Endothelial cell of umbilical vein (primary cell): ENCODE measurements around the gene MAEA.

Experiments used
- CTCF ChIP-seq, 2 donors: IDR thresholded peaks; 1 replicate in 1 of 2; 2 replicates in 1 of 2; pipeline ENCODE4 v1.5.1; 2011; ENCODE audit warnings: low read length in 2 of 2, mild to moderate bottlenecking in 2 of 2, moderate library complexity in 2 of 2, control low read depth in 1 of 2, inconsistent platforms in 1 of 2, low read depth in 1 of 2; ENCODE audit not compliant: insufficient read depth in 1 of 2; ENCODE audit errors: extremely low read depth in 1 of 2
- EZH2 ChIP-seq: IDR thresholded peaks from 2 replicates; pipeline ENCODE4 v1.6.1; 2012; ENCODE audit warnings: borderline replicate concordance, low read depth, mild to moderate bottlenecking, moderate library complexity, low read length, inconsistent platforms; ENCODE audit not compliant: severe bottlenecking
- MAX ChIP-seq: IDR thresholded peaks from 2 replicates; pipeline ENCODE4 v1.6.1; 2011; ENCODE audit not compliant: insufficient read depth, insufficient read length
- MYC ChIP-seq: IDR thresholded peaks from one replicate; pipeline ENCODE4 v1.6.1; 2011; ENCODE audit warnings: mild to moderate bottlenecking, low read depth, low read length
- POLR2A ChIP-seq: IDR thresholded peaks from 2 replicates; pipeline ENCODE4 v1.6.1; 2012; ENCODE audit warnings: low read depth, mild to moderate bottlenecking, control low read depth, low read length
- POLR2AphosphoS5 ChIP-seq: IDR thresholded peaks from 2 replicates; pipeline ENCODE4 v1.6.1; 2012; ENCODE audit warnings: low read depth, mild to moderate bottlenecking, control low read depth, low read length, moderate library complexity; ENCODE audit not compliant: insufficient read depth

GRCh38 chr4:1381944-1382541 is 92.4 kb downstream of the MAEA start:
- TF ChIP-seq POLR2A (no peak), CTCF (IDR thresholded peaks at IDR 0.05; ENCODE audit: extremely low read depth in 1 of 2, insufficient read depth in 1 of 2, low read depth in 1 of 2, low read length in 2 of 2) (no peak), MAX (no peak), EZH2 (no peak), MYC (no peak), POLR2AphosphoS5 (no peak)
